Esophagus muscularis mucosa (tissue), 4 donors: ENCODE data around the gene RNU2-1. TPM values are rescaled to one million over a fixed set of nuclear protein-coding genes. Genes with fewer than 3 reads are reported as not detected.
"Not testable (repeated sequence)": the region's sequence is repeated elsewhere in the genome, so short reads cannot be mapped to it uniquely, and the experiment has no call there.

Experiments used
- DNase-seq: peaks from one replicate; pipeline ENCODE4 v3.0.0-alpha.2; 2017; ENCODE audit errors: extremely low spot score
- H3K27ac ChIP-seq, 4 donors: fragments of 200-600 bp; sonication (generic); replicated peaks in 1 of 4; 1 replicate in 3 of 4; 2 replicates in 1 of 4; pipeline ENCODE4 v1.5.1; 2016 to 2019; ENCODE audit warnings: mild to moderate bottlenecking in 1 of 4
- H3K27me3 ChIP-seq, 4 donors: fragments of 200-600 bp; sonication (generic); one replicate each; pipeline versions ENCODE4 v1.5.1 to v1.6.0; 2016 to 2019
- H3K36me3 ChIP-seq, 4 donors: fragments of 200-600 bp; sonication (generic); one replicate each; pipeline ENCODE4 v1.5.1; 2016 to 2019
- H3K4me1 ChIP-seq, 4 donors: fragments of 200-600 bp; sonication (generic); one replicate each; pipeline ENCODE4 v1.5.1; 2016 to 2019
- H3K4me3 ChIP-seq, 4 donors: fragments of 200-600 bp; sonication (generic); 1 replicate in 2 of 4; 2 replicates in 2 of 4; pipeline ENCODE4 v1.5.1; 2016 to 2019; ENCODE audit warnings: mild to moderate bottlenecking in 4 of 4, moderate library complexity in 1 of 4
- H3K9me3 ChIP-seq, 4 donors: fragments of 200-600 bp; sonication (generic); 1 replicate in 3 of 4; 2 replicates in 1 of 4; pipeline ENCODE4 v1.5.1; 2016 to 2019
- CTCF ChIP-seq, 3 experiments: fragments of 200-600 bp in 2 of 3; fragments of 450-650 bp in 1 of 3; sonication (generic) in 2 of 3; IDR thresholded peaks; one replicate each; pipeline ENCODE4 v1.5.1; 2017 to 2019; ENCODE audit warnings: antibody characterized with exemption in 3 of 3, mild to moderate bottlenecking in 2 of 3, moderate library complexity in 1 of 3
- EP300 ChIP-seq: sonication (generic); formaldehyde crosslinking; IDR thresholded peaks from one replicate; pipeline ENCODE4 v1.6.1; 2017; ENCODE audit warnings: antibody characterized with exemption
- POLR2A ChIP-seq: fragments of 450-650 bp; IDR thresholded peaks from one replicate; pipeline ENCODE4 v1.6.1; 2017; ENCODE audit warnings: antibody characterized with exemption, moderate library complexity, mild to moderate bottlenecking, low read depth
- POLR2AphosphoS5 ChIP-seq, 2 donors: sonication (generic); formaldehyde crosslinking; IDR thresholded peaks; one replicate each; pipeline ENCODE4 v1.6.1; 2017; ENCODE audit warnings: antibody characterized with exemption in 2 of 2
- WGBS: methylation state at CpG from one replicate; pipeline ENCODE4 v1.1.5; 2018; 5-methylcytosine and 5-hydroxymethylcytosine counted together
- intact Hi-C: fragments of 100-400 bp; cut with DNase I; formaldehyde crosslinking; loops from one replicate; pipeline ENCODE4 v1.15.1; 2023
- total RNA-seq, 4 donors: library from RNA; depleted of rRNA; stranded (reverse); fragments of >200 nt; gene quantifications; one replicate each; pipeline versions ENCODE4 v1.1.0 to v1.2.1, GENCODE V29; 2016

The RNU2-1 gene
- total RNA-seq, 4 donors from 2014 or later = not detected

DNA sequence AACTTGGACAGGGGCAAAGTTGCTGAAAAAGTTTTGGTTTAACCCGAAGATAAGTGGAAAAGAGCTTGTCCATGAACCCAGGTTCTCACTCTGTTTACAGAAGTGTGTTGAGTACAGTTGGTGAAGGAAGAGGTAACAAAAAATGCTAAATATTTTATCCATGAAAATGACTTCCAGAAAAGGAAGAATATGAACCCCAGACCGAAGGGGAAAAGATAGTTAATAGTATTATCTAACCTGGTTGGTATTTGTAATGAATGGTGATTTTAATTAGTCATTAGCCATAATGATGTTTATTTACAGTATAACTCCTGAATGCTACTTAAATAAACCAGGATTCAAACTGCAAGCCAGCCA is 22.7 kb downstream of the RNU2-1 start:
- 35% methylated on average over 2 of the region's 2 CpGs for WGBS
- TF ChIP-seq POLR2A (no peak), CTCF (IDR thresholded peaks at IDR 0.05) (no peak), EP300 (no peak), POLR2AphosphoS5 (IDR thresholded peaks at IDR 0.05) (no peak)
- intact Hi-C loops = loop anchor here (5.0 kb wide), 1 partner anchor 126 kb away; no protein-coding TSS in a partner anchor

GRCh38 chr17:43210576-43210975 is 23.2 kb downstream of the RNU2-1 start:
- Histone ChIP-seq H3K9me3 (no peaks in the 10 kb centered on the region), H3K27me3 (no peaks in the 10 kb centered on the region), H3K4me1 (peaks cover 12 to 28% (median 26%) of the 10 kb centered on the region in 4 donors), H3K4me3 (no peak overlapping the region), H3K27ac (peak overlapping the region; percentile 79 to 84 (median 80)), H3K36me3 (peaks cover 6 to 66% (median 47%) of the 10 kb centered on the region in 4 donors)
- intact Hi-C loops = loop anchor here (5.0 kb wide), 1 partner anchor 127 kb away; no protein-coding TSS in a partner anchor
- no peak for TF ChIP-seq EP300
- TF ChIP-seq CTCF (IDR thresholded peaks at IDR 0.05) = no peak
- no peak for TF ChIP-seq POLR2A
- TF ChIP-seq POLR2AphosphoS5 (IDR thresholded peaks at IDR 0.05) = no peak
- WGBS = 58% methylated on average over 3 of the region's 3 CpGs
- DNase-seq = no peak

More for the DNA sequence above, 22.7 kb downstream of the RNU2-1 start:
- no peak for DNase-seq
- peaks cover 12 to 28% (median 26%) of the 10 kb centered on the region in 4 donors for H3K4me1 ChIP-seq
- H3K27me3 ChIP-seq = no peaks in the 10 kb centered on the region
- no peaks in the 10 kb centered on the region for H3K9me3 ChIP-seq
- H3K4me3 ChIP-seq = peak overlapping the region; percentile 59 to 74 (median 65)
- peak overlapping the region; percentile 79 to 84 (median 80) for H3K27ac ChIP-seq
- peaks cover 4 to 66% (median 48%) of the 10 kb centered on the region in 4 donors for H3K36me3 ChIP-seq

- whole genome bisulfite sequencing = 94% methylated on average over 3 of the region's 3 CpGs
- H3K36me3 ChIP-seq = peaks cover 80 to 100% (median 99%) of the 10 kb centered on the region in 4 donors
Measured at GRCh38 chr17:43203013-43203412, 30.8 kb downstream of the RNU2-1 start.

DNA sequence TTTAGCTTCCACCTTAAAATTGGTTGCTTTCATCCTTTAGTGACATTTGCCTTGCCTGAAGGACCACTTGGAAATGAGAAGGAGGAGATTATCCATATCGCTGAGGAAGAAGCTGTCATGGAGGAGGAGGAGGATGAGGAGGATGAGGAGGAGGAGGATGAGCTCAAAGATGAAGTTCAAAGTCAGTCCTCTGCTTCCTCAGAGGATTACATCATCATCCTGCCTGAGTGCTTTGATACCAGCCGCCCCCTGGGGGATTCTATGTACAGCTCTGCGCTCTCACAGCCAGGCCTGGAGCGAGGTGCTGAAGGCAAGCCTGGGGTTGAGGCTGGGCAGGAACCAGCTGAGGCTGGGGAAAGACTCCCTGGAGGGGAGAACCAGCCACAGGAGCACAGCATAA is 33.6 kb downstream of the RNU2-1 start:
- peaks cover 99 to 100% (median 100%) of the 10 kb centered on the region in 4 donors for H3K36me3 ChIP-seq
- H3K4me1 ChIP-seq = no peaks in the 10 kb centered on the region
- no peak overlapping the region for H3K4me3 ChIP-seq
- no peak for DNase-seq
- WGBS = 90% methylated on average over 4 of the region's 4 CpGs
- TF ChIP-seq CTCF (IDR thresholded peaks at IDR 0.05) (no peak), POLR2A (no peak), EP300 (no peak), POLR2AphosphoS5 (IDR thresholded peaks at IDR 0.05) (no peak)
- H3K27me3 ChIP-seq = no peaks in the 10 kb centered on the region
- no peaks in the 10 kb centered on the region for H3K9me3 ChIP-seq
- H3K27ac ChIP-seq = no peak overlapping the region
- intact Hi-C loops = no loop called here

More at GRCh38 chr17:43203013-43203412, 30.8 kb downstream of the RNU2-1 start:
- H3K4me1 ChIP-seq, DNase-seq, H3K4me3 ChIP-seq, H3K9me3 ChIP-seq, H3K27me3 ChIP-seq, intact Hi-C loops, H3K27ac ChIP-seq: not testable (repeated sequence)

DNA sequence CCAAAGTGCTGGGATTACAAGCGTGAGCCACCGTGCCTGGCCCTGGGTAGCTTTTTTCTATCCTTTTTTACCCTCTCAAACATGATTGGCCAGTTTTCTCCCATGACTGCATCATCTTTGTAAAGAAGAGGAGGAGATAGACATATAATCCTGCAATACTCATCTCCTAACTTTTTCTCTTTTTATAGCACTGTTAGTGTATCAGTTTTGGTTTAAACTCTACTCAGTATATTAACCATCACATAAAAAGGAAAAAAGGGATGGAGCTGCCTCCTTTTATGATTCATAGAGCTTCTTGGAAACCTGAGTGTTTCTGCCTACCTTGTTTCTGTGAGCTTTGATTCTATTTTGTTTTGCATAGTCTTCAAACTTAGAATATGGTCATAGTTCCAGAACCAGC is 34.1 kb downstream of the RNU2-1 start:
- Histone ChIP-seq H3K27ac (no peak overlapping the region), H3K4me1 (no peaks in the 10 kb centered on the region), H3K9me3 (no peaks in the 10 kb centered on the region), H3K27me3 (no peaks in the 10 kb centered on the region), H3K36me3 (peaks cover 99 to 100% (median 100%) of the 10 kb centered on the region in 4 donors), H3K4me3 (no peak overlapping the region)
- 100% methylated on average over 2 of the region's 2 CpGs for WGBS
- intact Hi-C loops = no loop called here
- no peak for TF ChIP-seq POLR2AphosphoS5 (IDR thresholded peaks at IDR 0.05)
- TF ChIP-seq CTCF (IDR thresholded peaks at IDR 0.05) = no peak
- TF ChIP-seq EP300 = no peak
- TF ChIP-seq POLR2A = no peak
- DNase-seq = no peak
